HG03442 (cell line): ENCODE data around the gene SMTNL1.
"Not testable (repeated sequence)": the region's sequence is repeated elsewhere in the genome, so short reads cannot be mapped to it uniquely, and the experiment has no call there.

ENCODE experiments used
- ATAC-seq: cut with Tn5 transposase; IDR thresholded peaks from one replicate; pipeline ENCODE4 v1.9.1; 2021; ENCODE audit warnings: mild to moderate bottlenecking, moderate library complexity; ENCODE audit not compliant: unreplicated experiment

Gene SMTNL1

GRCh38 chr11:57508341-57509170 is 28.8 kb upstream of the SMTNL1 start:
- ATAC-seq: no peak

DNA sequence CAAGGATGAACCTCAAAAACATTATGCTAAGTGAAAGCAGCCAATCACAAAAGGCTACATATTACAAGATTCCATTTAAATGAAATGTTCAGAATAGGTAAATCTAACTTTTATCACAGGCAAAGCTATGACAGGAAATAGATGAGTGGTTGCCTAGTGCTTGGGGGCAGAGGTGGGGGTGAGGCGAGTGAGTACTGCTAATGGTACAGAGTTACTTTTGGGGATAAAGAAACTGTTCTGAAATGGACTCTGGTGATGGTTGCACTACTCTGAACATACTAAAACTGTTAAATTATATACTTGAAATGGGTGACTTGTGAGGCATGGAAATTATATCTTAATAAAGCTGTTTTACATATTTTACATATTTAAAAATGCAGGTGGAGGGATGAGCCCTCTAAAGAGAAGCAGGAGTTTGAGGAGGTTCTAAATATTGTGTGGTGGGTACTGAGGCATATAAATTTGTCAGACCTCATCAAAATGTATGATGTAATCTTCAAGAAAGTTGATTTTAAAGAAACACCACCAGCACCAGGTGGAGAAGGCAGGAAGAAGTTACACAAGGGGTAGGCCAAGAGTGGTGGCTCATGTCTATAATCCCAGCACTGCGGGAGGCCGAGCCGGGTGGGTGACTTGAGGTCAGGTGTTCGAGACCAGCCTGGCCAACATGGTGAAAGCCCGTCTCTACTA is 25.5 kb upstream of the SMTNL1 start:
- ATAC-seq: no peak

DNA sequence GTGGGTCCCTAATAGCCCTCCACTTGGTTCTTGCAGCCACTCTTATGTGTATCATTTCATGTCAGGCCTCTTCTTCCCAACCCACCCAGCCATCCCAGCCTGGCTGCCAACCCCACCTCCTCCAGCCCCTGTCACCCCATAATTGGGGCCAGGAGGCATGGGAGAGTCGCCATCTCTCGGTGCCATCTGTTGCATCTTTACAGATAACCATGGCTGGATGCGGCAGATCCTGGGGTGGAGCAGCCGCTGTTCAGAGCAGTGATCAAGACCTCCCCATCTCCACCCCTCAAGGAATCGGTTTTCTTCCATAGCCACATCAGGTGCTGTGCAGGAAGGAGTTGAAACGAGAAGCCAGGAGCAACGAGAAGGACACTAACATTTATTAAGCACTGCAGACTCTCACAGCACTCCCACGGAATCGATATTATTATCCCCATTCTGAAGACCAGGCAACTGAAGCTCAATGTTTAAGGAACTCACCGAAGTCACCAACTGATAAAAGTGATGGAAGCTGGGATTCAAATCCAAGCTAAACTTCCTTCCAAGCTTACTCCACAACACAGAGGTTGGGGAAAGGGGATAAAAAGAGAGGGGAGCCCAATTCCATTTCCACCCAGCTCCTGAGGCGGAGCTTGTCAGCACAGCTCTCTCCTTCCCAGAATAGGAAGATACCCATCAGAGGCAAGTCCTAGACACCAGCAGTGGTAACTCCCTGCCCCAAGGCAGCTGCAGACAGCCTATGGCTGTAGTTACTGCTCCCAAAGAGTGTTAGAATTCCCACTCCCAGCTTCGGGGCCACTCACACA is 24.5 kb upstream of the SMTNL1 start:
- ATAC-seq: no peak

DNA sequence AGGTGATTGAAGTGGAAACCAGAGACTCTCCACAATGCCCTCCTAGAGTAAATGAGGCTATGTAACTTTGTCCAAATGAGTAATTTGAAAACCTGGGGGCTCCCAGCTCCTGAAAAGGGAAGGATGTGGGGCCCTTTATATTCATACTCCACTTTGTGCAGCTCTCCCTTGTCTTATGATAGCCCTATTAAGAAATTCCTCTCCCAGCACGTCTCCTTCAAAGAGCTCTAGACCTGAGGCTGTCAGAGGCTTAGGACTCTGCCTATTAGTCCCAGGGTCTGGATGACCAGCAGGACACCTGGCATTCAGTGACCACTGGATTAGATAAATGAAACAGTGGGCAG is 24.0 kb upstream of the SMTNL1 start:
- no peak for ATAC-seq

GRCh38 chr11:57513911-57514537 is 23.4 kb upstream of the SMTNL1 start:
- ATAC-seq: peak; percentile 28

- peak; percentile 40 for ATAC-seq
Observed at GRCh38 chr11:57514538-57515331, 22.7 kb upstream of the SMTNL1 start.

DNA sequence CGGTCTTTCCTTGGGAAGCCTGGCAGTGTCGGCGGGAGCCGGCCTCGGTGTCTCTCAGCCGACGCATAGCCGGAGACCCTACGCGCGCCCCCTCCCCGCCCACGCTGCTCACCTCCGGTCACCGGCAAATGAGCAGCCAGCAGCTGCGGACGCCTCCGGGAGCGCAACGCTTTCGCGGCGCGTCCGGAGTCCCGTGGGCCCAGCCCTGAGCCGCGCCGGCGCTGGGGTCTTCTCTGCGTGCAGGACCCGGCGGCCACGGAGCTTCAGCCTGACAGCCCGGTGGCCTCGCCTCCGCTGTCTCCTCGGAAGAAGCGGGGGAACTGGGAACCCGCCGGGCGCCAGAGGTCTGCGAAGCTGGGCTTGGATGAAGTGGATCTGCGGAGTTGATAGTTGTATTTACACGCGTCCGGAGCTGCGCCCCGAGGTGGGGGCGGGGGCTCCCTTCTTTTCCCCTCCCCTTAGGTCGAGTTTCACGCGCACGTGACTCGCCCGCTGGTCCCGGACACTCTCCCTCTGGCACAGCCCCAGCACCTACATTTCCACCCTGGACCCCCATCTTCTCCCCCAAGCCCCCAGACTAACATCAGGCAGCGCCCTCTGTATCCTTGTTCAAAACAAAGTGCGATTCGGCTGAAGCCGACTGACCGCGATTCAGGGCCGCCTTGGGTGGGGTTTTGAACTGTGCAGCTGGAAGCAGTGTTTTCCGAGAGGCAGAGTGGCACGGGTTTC is 21.9 kb upstream of the SMTNL1 start, which contains the start of gene SLC43A1:
Gene SLC43A1 (minus strand): TSS at position 371 of the 729 bp plus-strand sequence. CDS start 1,591 bp downstream, outside the sequence.
- peak; percentile 39 for ATAC-seq

DNA sequence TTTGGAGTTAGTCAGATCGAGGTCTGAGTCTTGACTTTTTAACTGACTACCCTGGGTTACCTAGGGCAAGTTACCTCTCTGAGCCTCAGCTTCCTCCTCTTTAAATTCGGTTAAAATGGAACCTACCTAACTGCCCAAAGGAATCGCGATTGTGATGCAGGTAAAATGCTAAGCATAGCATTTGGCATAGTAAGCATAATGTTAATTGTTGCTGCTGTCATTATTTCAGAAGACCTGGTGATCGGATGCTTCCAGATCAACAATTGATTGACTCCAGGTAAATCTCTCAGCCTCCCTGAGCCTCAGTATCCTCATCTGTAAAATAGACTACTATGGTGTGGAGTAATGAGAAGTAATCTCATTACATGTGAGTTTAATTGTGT is 21.3 kb upstream of the SMTNL1 start:
- no peak for ATAC-seq

GRCh38 chr11:57521116-57521515 is 16.3 kb upstream of the SMTNL1 start:
- no peak for ATAC-seq

- ATAC-seq: no peak
Observed at GRCh38 chr11:57523419-57523818, 14.0 kb upstream of the SMTNL1 start.

- no peak for ATAC-seq
Observed at GRCh38 chr11:57527056-57527631, 10.3 kb upstream of the SMTNL1 start.

- no peak for ATAC-seq
Observed at GRCh38 chr11:57529012-57529411, 8.4 kb upstream of the SMTNL1 start.

- peak; percentile 2 for ATAC-seq
Observed at GRCh38 chr11:57530215-57530595, 7.2 kb upstream of the SMTNL1 start.

DNA sequence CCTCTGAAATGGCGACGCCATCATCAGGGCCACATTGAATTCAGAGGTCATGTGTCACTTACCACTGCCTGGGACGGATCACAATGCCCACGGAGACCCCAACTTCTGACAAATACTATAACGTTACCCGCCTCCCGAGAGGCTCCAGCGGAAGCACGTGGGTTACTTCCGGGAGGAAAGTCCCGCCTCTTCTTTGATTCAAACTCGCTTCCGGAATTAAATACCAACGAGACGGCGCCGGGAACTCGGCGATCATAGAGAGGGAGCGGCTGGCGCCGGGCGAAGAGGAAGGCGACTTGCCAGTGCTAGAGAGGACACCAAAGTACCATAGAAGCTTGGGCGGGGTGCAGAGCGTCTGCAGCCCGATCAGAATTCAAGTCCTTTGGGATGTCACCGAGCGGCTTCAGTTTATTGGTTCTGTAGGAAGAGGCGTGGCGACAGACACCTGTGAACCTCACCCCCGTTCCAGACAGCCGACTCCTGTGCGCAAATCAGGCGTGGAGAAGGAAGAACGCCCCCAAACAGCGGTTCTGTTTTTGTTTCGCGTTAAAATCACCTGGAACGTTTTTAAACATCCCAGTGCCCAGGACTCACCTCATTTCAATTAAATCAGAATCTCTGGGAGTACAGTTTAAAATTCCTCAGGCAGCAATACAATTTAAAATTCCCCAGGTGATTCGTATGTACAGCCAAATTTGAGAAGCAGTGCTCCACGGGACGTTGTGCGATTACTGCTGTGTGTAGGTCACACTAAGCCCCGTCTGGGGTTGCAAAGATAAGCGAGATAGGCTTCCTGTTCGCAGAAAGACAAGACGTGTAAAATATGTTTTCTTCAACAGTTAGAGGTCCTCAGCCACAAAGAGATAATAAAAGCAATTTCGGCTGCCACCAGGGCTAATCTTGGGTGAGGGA is 6.5 kb upstream of the SMTNL1 start, which contains the start of gene TIMM10:
Gene TIMM10 (minus strand): TSS at position 159 of the 912 bp plus-strand sequence. CDS start 565 bp downstream, outside the sequence.
- peak; percentile 98 for ATAC-seq

GRCh38 chr11:57534449-57534848 is 2.9 kb upstream of the SMTNL1 start:
- not testable (repeated sequence) for ATAC-seq

- ATAC-seq: no peak
Observed at GRCh38 chr11:57539342-57539741, 1.9 kb downstream of the SMTNL1 start.

GRCh38 chr11:57541169-57541568 is 3.8 kb downstream of the SMTNL1 start:
- no peak for ATAC-seq

GRCh38 chr11:57542582-57542981 is 5.2 kb downstream of the SMTNL1 start:
- no peak for ATAC-seq
